Esophagus (tissue), 2 donors: ENCODE results near the gene NTNG1. TPM values are rescaled to one million over a fixed set of nuclear protein-coding genes. Genes with fewer than 3 reads are reported as not detected.

ENCODE experiments used
- H3K27ac ChIP-seq, 2 donors: one replicate each; pipeline ENCODE4 v1.5.1; 2013; ENCODE audit warnings: low read depth in 2 of 2, mild to moderate bottlenecking in 2 of 2, inconsistent platforms in 1 of 2, low read length in 1 of 2, moderate library complexity in 1 of 2
- H3K27me3 ChIP-seq, 2 donors: one replicate each; pipeline ENCODE4 v1.6.1; 2013; ENCODE audit warnings: low read length in 2 of 2, control low read depth in 1 of 2, mild to moderate bottlenecking in 1 of 2; ENCODE audit not compliant: insufficient read depth in 2 of 2, control insufficient read depth in 1 of 2
- H3K36me3 ChIP-seq, 2 donors: one replicate each; pipeline ENCODE4 v1.6.1; 2013; ENCODE audit warnings: low read length in 1 of 2; ENCODE audit not compliant: control insufficient read depth in 2 of 2, insufficient read depth in 2 of 2
- H3K4me1 ChIP-seq, 2 donors: one replicate each; pipeline ENCODE4 v1.6.1; 2013; ENCODE audit warnings: low read length in 1 of 2; ENCODE audit not compliant: control insufficient read depth in 2 of 2, insufficient read depth in 2 of 2
- H3K4me3 ChIP-seq, 2 donors: one replicate each; pipeline ENCODE4 v1.5.1; 2013; ENCODE audit warnings: low read length in 2 of 2, mild to moderate bottlenecking in 2 of 2, low read depth in 1 of 2, moderate library complexity in 1 of 2
- H3K9me3 ChIP-seq, 2 donors: one replicate each; pipeline ENCODE4 v1.6.1; 2013; ENCODE audit warnings: mild to moderate bottlenecking in 2 of 2, low read depth in 1 of 2, low read length in 1 of 2, moderate library complexity in 1 of 2; ENCODE audit not compliant: control insufficient read depth in 2 of 2, insufficient read depth in 1 of 2
- WGBS, 2 donors: extraction: QIAGEN DNeasy Blood & Tissue Kit; methylation state at CpG; one replicate each; pipeline ENCODE4 v1.1.7; 2013; 5-methylcytosine and 5-hydroxymethylcytosine counted together
- polyA plus RNA-seq, 2 donors: library from polyadenylated mRNA; stranded (reverse); fragments of 200-250 nt; gene quantifications; one replicate each; pipeline ENCODE4 v1.2.3, GENCODE V29; 2013
- donor health status: healthy with polysubstance abuse.
- donor health status: Bipolar disorder and iron deficiency.

NTNG1 gene
- polyA plus RNA-seq, 2 donors = 0.05 TPM; not detected in 1

GRCh38 chr1:107501081-107501605 is 360.3 kb downstream of the NTNG1 start:
- Histone ChIP-seq H3K4me3 (no peak overlapping the region), H3K4me1 (no peaks in the 10 kb centered on the region), H3K36me3 (no peaks in the 10 kb centered on the region), H3K27ac (no peak overlapping the region), H3K27me3 (no peaks in the 10 kb centered on the region), H3K9me3 (no peaks in the 10 kb centered on the region)
- WGBS, 2 donors = 77 to 86% methylated on average over 6 of the region's 6 CpGs

- Histone ChIP-seq H3K4me1 (no peaks in the 10 kb centered on the region), H3K27ac (no peak overlapping the region), H3K27me3 (no peaks in the 10 kb centered on the region), H3K9me3 (no peaks in the 10 kb centered on the region), H3K4me3 (no peak overlapping the region), H3K36me3 (no peaks in the 10 kb centered on the region)
- 85% methylated on average over 4 of the region's 4 CpGs for WGBS, 2 donors
Observed at GRCh38 chr1:107510347-107510746, 369.5 kb downstream of the NTNG1 start.

- Histone ChIP-seq H3K4me1 (no peaks in the 10 kb centered on the region), H3K36me3 (no peaks in the 10 kb centered on the region), H3K4me3 (no peak overlapping the region), H3K9me3 (no peaks in the 10 kb centered on the region), H3K27ac (no peak overlapping the region), H3K27me3 (no peaks in the 10 kb centered on the region)
- 63 to 66% methylated on average over 2 of the region's 2 CpGs for WGBS, 2 donors
Observed at GRCh38 chr1:107512836-107513235, 372.0 kb downstream of the NTNG1 start.

GRCh38 chr1:107514841-107515240 is 374.0 kb downstream of the NTNG1 start:
- H3K4me1 ChIP-seq = no peaks in the 10 kb centered on the region
- H3K4me3 ChIP-seq = no peak overlapping the region
- no peak overlapping the region for H3K27ac ChIP-seq
- 74 to 78% methylated on average over 3 of the region's 3 CpGs for WGBS, 2 donors
- H3K9me3 ChIP-seq = no peaks in the 10 kb centered on the region
- no peaks in the 10 kb centered on the region for H3K36me3 ChIP-seq
- H3K27me3 ChIP-seq = no peaks in the 10 kb centered on the region

GRCh38 chr1:107515702-107516101 is 374.9 kb downstream of the NTNG1 start:
- H3K27ac ChIP-seq = no peak overlapping the region
- WGBS, 2 donors = 88 to 90% methylated on average over 3 of the region's 3 CpGs
- H3K36me3 ChIP-seq = no peaks in the 10 kb centered on the region
- H3K9me3 ChIP-seq = no peaks in the 10 kb centered on the region
- no peaks in the 10 kb centered on the region for H3K27me3 ChIP-seq
- H3K4me3 ChIP-seq = no peak overlapping the region
- no peaks in the 10 kb centered on the region for H3K4me1 ChIP-seq

GRCh38 chr1:107523061-107523460 is 382.2 kb downstream of the NTNG1 start:
- H3K27me3 ChIP-seq = no peaks in the 10 kb centered on the region
- no peaks in the 10 kb centered on the region for H3K4me1 ChIP-seq
- H3K27ac ChIP-seq = no peak overlapping the region
- 65 to 70% methylated on average over 4 of the region's 4 CpGs for WGBS, 2 donors
- H3K36me3 ChIP-seq = no peaks in the 10 kb centered on the region
- no peak overlapping the region for H3K4me3 ChIP-seq
- H3K9me3 ChIP-seq = no peaks in the 10 kb centered on the region

GRCh38 chr1:107523736-107524135 is 382.9 kb downstream of the NTNG1 start:
- H3K36me3 ChIP-seq = no peaks in the 10 kb centered on the region
- no peak overlapping the region for H3K27ac ChIP-seq
- no peaks in the 10 kb centered on the region for H3K9me3 ChIP-seq
- H3K4me1 ChIP-seq = no peaks in the 10 kb centered on the region
- 30 to 46% methylated on average over 4 of the region's 4 CpGs for WGBS, 2 donors
- H3K27me3 ChIP-seq = no peaks in the 10 kb centered on the region
- H3K4me3 ChIP-seq = no peak overlapping the region

- Histone ChIP-seq H3K4me3 (no peak overlapping the region), H3K36me3 (no peaks in the 10 kb centered on the region), H3K9me3 (no peaks in the 10 kb centered on the region), H3K4me1 (no peaks in the 10 kb centered on the region), H3K27ac (no peak overlapping the region), H3K27me3 (no peaks in the 10 kb centered on the region)
- 79 to 80% methylated on average over 2 of the region's 2 CpGs for WGBS, 2 donors
Observed at GRCh38 chr1:107524301-107524700, 383.5 kb downstream of the NTNG1 start.

GRCh38 chr1:107525145-107525544 is 384.3 kb downstream of the NTNG1 start:
- Histone ChIP-seq H3K4me1 (no peaks in the 10 kb centered on the region), H3K27me3 (no peaks in the 10 kb centered on the region), H3K36me3 (no peaks in the 10 kb centered on the region), H3K4me3 (no peak overlapping the region), H3K27ac (no peak overlapping the region), H3K9me3 (no peaks in the 10 kb centered on the region)
- 98 to 100% methylated on average over 1 of the region's 1 CpG for WGBS, 2 donors

- WGBS, 2 donors = 93 to 95% methylated on average over 2 of the region's 2 CpGs
- no peaks in the 10 kb centered on the region for H3K4me1 ChIP-seq
- no peaks in the 10 kb centered on the region for H3K9me3 ChIP-seq
- H3K27ac ChIP-seq = no peak overlapping the region
- no peaks in the 10 kb centered on the region for H3K27me3 ChIP-seq
- H3K4me3 ChIP-seq = no peak overlapping the region
- H3K36me3 ChIP-seq = no peaks in the 10 kb centered on the region
Observed at GRCh38 chr1:107525961-107526360, 385.1 kb downstream of the NTNG1 start.
